GM19455 (cell line): Measurements from ENCODE around the gene FBXO44.

Experiments
- ATAC-seq: cut with Tn5 transposase; IDR thresholded peaks from one replicate; pipeline ENCODE4 v1.9.1; 2021; ENCODE audit not compliant: unreplicated experiment

Gene FBXO44

DNA sequence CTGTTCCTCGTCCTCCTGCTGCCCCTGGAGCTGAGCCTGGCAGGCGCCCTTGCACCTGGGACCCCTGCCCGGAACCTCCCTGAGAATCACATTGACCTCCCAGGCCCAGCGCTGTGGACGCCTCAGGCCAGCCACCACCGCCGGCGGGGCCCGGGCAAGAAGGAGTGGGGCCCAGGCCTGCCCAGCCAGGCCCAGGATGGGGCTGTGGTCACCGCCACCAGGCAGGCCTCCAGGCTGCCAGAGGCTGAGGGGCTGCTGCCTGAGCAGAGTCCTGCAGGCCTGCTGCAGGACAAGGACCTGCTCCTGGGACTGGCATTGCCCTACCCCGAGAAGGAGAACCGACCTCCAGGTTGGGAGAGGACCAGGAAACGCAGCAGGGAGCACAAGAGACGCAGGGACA is 51.6 kb downstream of the FBXO44 start:
- ATAC-seq: no peak

DNA sequence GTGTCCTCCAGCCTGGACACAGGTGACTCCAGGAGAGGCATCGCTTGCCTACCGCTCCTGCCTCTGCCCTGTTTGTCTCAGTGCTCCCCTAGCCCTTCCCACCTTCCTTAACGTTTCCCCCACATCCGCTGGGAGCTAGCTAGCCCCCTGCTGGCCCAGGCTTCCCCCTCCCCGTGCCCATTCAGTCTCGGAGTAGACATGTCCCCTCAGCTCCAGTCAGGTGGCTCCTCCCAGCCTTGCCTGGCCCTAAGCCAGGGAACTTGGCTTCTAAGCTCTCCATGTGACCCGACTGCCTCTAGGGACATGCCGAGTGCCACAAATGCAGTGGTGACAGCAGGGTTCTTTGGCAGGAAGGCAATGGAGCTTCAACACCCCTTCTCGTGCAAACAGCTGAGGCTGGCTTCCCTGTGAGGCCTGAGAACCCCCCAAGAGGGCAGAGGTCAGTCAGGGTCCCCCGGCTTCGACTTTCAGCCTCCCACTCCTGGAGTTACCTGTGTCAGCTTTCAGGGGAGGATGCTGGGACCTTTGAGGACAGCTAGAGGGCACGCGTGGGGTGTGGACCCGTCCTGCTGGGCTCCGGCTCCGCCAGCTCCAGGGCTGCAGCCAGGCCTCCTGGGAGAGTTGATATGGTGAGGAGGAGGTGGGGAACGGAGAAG is 53.1 kb downstream of the FBXO44 start:
- no peak for ATAC-seq

DNA sequence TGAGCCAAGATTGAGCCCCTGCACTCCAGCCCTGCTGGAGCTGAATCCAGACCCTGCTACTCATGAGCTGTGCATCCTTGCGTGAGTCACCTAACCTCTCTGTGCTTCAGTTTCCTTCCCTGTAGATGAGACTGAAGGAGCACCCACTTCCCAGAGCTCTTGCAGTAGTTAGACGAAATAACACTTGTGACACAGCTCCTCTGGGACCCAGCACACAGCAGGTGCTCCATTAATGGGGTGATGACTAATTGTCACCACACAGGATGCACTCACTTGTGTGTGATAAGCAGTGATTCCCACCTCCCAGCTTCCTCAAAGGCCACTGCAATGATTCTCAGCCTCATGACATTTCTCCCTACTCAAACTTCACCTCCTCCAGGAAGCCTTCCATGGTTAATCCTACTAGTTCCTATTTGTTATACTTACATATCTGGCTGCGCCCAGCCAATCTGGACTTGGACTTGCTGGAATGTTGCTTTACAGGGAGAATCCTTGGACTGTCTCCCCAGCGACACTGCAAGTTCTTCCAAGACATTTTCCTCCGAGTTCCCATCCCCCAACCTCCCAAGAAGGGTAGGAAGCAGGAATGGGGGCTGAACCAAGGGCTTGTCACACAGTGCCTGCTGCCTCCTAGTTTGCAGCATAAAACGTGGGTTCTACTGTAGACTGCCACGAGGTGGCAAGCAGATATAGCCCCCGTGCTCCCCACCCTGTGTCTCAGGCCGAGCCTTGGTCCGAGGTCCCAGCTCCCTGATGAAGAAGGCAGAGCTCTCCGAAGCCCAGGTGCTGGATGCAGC is 54.1 kb downstream of the FBXO44 start:
- ATAC-seq: no peak

DNA sequence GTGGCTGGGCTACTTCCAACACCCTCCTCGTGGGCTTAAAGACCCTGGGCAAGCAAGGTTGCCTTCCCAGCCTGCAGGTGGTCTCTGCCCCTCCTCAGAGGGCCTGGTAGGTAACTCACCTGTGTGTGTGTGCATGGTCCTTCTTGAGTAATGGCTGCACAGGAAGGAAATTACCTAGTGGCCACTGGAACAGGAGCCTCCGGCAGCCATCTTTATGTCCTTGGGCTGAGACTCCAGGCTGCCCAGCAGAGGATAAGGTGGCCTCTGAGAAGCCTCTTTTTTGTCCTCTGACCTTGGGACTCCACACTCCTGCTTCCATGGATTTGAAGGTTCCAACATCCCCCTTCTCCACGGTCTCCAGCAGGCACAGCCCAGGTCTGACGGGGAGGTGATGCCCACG is 56.8 kb downstream of the FBXO44 start:
- no peak for ATAC-seq

DNA sequence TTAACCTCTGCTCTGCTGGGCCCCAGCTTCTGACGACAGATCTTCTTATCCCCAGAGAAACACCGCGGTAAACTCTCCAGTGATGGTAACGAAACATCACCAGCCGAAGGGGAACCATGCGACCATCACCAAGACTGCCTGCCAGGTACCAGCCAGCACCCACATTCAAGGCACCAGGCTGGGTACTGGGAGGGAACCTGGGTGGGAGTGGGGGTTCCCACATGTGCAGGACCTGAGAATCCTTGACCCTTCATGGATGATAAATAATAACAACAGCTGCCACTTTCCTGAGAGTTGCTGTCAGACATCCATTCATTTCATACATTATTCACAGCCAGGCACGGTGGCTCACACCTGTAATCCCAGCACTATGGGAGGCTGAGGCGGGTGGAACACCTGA is 57.6 kb downstream of the FBXO44 start:
- no peak for ATAC-seq
